ENCODE measurements around the gene STPG3. TPM values are rescaled to one million over a fixed set of nuclear protein-coding genes. Genes with fewer than 3 reads are reported as not detected.
A peak's percentile ranks its signal among the peaks of the same experiment; 100 is the strongest.

STPG3 gene
- polyA plus RNA-seq, 1 experiment, result not detected

GRCh38 chr9:137295238-137295811, 44.2 kb downstream of the STPG3 start:
- DNase-seq (ENCODE audit: low read depth), result no peak
- POLR2A ChIA-PET, result no interaction called here
- Histone ChIP-seq H3K4me3 (ENCODE audit: low read depth, low read length) (peak overlapping the region; percentile 13; the same call in 1 of the 2 replicates), H3K36me3 (ENCODE audit: control insufficient read depth, insufficient read depth, low read length) (no peaks in the 10 kb centered on the region), H3K27me3 (ENCODE audit: control insufficient read depth, insufficient read depth, low read length) (peaks cover 24% of the 10 kb centered on the region)
- no peak for TF ChIP-seq CTCF (IDR thresholded peaks at IDR 0.05; ENCODE audit: insufficient read depth, low read depth, low read length)
- CTCF ChIA-PET, result interaction anchor here (1.4 kb wide), 1 partner anchor 10 kb away, joined by 5 read pairs; no protein-coding TSS in a partner anchor

- peaks cover 24% of the 10 kb centered on the region for H3K27me3 ChIP-seq (ENCODE audit: control insufficient read depth, insufficient read depth, low read length)
- no peaks in the 10 kb centered on the region for H3K36me3 ChIP-seq (ENCODE audit: control insufficient read depth, insufficient read depth, low read length)
- TF ChIP-seq CTCF (IDR thresholded peaks at IDR 0.05; ENCODE audit: insufficient read depth, low read depth, low read length), result no peak
- ChIA-PET CTCF (interaction anchor here (0.5 to 1.1 kb wide), 2 partner anchors 99 to 212 kb away, joined by 3 read pairs; no protein-coding TSS in a partner anchor), POLR2A (no interaction called here)
- DNase-seq (ENCODE audit: low read depth), result no peak
- no peak overlapping the region; the same call in 1 of the 2 replicates for H3K4me3 ChIP-seq (ENCODE audit: low read depth, low read length)
Observed at GRCh38 chr9:137295849-137296669, 45.0 kb downstream of the STPG3 start.

GRCh38 chr9:137296670-137297664, 45.9 kb downstream of the STPG3 start:
- ChIA-PET CTCF (interaction anchor here (0.5 to 1.1 kb wide), 3 partner anchors 27 to 213 kb away, joined by 3 read pairs; no protein-coding TSS in a partner anchor), POLR2A (interaction anchor here (0.6 kb wide), 1 partner anchor 19 kb away, joined by 3 read pairs; no protein-coding TSS in a partner anchor)
- DNase-seq (ENCODE audit: low read depth), result no peak
- TF ChIP-seq CTCF (IDR thresholded peaks at IDR 0.05; ENCODE audit: insufficient read depth, low read depth, low read length), result no peak
- Histone ChIP-seq H3K27me3 (ENCODE audit: control insufficient read depth, insufficient read depth, low read length) (peaks cover 24% of the 10 kb centered on the region), H3K4me3 (ENCODE audit: low read depth, low read length) (no peak overlapping the region), H3K36me3 (ENCODE audit: control insufficient read depth, insufficient read depth, low read length) (no peaks in the 10 kb centered on the region)

GRCh38 chr9:137297966-137298365, 46.9 kb downstream of the STPG3 start:
- DNase-seq (ENCODE audit: low read depth), result no peak
- Histone ChIP-seq H3K4me3 (ENCODE audit: low read depth, low read length) (no peak overlapping the region), H3K36me3 (ENCODE audit: control insufficient read depth, insufficient read depth, low read length) (no peaks in the 10 kb centered on the region), H3K27me3 (ENCODE audit: control insufficient read depth, insufficient read depth, low read length) (peaks cover 24% of the 10 kb centered on the region)
- CTCF ChIA-PET, result interaction anchor here (1.0 kb wide), 1 partner anchor 125 kb away, joined by 3 read pairs; the partner anchor contains the start of genes EXD3 and NOXA1
- POLR2A ChIA-PET, result interaction anchor here (0.6 kb wide), 1 partner anchor 18 kb away, joined by 3 read pairs; no protein-coding TSS in a partner anchor
- TF ChIP-seq CTCF (IDR thresholded peaks at IDR 0.05; ENCODE audit: insufficient read depth, low read depth, low read length), result no peak

All from BJ (cell line).